ENCODE data around the gene MXD1. TPM values are rescaled to one million over a fixed set of nuclear protein-coding genes. Genes with fewer than 3 reads are reported as not detected.

MXD1 gene
- polyA plus RNA-seq, 1 of the 3 experiments (the other 2 are of a cell fraction) = 2.3 TPM

DNA sequence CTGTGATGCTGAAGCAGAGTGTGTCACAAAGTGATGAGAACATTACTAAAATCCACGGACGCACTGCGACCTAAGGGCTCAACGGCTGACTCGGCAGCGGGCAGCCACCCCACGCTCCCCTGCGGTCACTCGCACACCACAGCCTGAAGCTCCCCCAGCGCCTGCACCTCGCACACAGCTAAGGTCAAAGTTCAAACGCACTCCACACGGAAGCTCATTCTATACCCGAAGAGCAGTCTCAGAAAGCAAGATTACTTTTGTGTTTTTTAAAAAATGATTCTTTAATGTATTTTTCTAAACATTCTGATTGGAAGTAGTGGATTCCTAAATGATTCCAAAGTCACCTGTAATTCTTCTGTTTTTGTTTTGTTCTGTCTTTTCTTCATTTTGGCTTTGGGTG, 24.8 kb downstream of the MXD1 start (continued):
- TF ChIP-seq, protein P1, sequence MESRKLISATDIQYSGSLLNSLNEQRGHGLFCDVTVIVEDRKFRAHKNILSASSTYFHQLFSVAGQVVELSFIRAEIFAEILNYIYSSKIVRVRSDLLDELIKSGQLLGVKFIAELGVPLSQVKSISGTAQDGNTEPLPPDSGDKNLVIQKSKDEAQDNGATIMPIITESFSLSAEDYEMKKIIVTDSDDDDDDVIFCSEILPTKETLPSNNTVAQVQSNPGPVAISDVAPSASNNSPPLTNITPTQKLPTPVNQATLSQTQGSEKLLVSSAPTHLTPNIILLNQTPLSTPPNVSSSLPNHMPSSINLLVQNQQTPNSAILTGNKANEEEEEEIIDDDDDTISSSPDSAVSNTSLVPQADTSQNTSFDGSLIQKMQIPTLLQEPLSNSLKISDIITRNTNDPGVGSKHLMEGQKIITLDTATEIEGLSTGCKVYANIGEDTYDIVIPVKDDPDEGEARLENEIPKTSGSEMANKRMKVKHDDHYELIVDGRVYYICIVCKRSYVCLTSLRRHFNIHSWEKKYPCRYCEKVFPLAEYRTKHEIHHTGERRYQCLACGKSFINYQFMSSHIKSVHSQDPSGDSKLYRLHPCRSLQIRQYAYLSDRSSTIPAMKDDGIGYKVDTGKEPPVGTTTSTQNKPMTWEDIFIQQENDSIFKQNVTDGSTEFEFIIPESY (IDR thresholded peaks at IDR 0.05; ENCODE audit: borderline replicate concordance, low read depth) = no peak
- no peak for TF ChIP-seq TEAD4 (IDR thresholded peaks at IDR 0.05; ENCODE audit: borderline replicate concordance, insufficient read depth)
- TF ChIP-seq GABPA (IDR thresholded peaks at IDR 0.05; ENCODE audit: low read depth) = no peak
- no peak for TF ChIP-seq POLR2AphosphoS5 (IDR thresholded peaks at IDR 0.05; ENCODE audit: low read depth, low read length)
- TF ChIP-seq ELF1 (IDR thresholded peaks at IDR 0.05) = no peak
- TF ChIP-seq, protein P2, sequence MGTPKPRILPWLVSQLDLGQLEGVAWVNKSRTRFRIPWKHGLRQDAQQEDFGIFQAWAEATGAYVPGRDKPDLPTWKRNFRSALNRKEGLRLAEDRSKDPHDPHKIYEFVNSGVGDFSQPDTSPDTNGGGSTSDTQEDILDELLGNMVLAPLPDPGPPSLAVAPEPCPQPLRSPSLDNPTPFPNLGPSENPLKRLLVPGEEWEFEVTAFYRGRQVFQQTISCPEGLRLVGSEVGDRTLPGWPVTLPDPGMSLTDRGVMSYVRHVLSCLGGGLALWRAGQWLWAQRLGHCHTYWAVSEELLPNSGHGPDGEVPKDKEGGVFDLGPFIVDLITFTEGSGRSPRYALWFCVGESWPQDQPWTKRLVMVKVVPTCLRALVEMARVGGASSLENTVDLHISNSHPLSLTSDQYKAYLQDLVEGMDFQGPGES (IDR thresholded peaks at IDR 0.05; ENCODE audit: low read depth, low read length) = no peak
- TF ChIP-seq FOXJ3 (CRISPR knock-in tag; IDR thresholded peaks at IDR 0.05) = no peak
- no peak for TF ChIP-seq TAF1 (IDR thresholded peaks at IDR 0.05; ENCODE audit: borderline replicate concordance, low read depth, low read length)
- TF ChIP-seq GATA2 (CRISPR knock-in tag; IDR thresholded peaks at IDR 0.05) = no peak
- no peak for TF ChIP-seq FOXM1 (IDR thresholded peaks at IDR 0.05; ENCODE audit: low read depth)
- TF ChIP-seq MXI1 (IDR thresholded peaks at IDR 0.05; ENCODE audit: low read depth, low read length) = no peak
- TF ChIP-seq, protein P3, sequence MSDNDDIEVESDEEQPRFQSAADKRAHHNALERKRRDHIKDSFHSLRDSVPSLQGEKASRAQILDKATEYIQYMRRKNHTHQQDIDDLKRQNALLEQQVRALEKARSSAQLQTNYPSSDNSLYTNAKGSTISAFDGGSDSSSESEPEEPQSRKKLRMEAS (IDR thresholded peaks at IDR 0.05; ENCODE audit: low read depth) = no peak
- TF ChIP-seq SIN3A (IDR thresholded peaks at IDR 0.05; ENCODE audit: borderline replicate concordance, low read depth, low read length) = no peak
- TF ChIP-seq FOSL2 (IDR thresholded peaks at IDR 0.05; ENCODE audit: borderline replicate concordance, low read depth) = no peak

DNA sequence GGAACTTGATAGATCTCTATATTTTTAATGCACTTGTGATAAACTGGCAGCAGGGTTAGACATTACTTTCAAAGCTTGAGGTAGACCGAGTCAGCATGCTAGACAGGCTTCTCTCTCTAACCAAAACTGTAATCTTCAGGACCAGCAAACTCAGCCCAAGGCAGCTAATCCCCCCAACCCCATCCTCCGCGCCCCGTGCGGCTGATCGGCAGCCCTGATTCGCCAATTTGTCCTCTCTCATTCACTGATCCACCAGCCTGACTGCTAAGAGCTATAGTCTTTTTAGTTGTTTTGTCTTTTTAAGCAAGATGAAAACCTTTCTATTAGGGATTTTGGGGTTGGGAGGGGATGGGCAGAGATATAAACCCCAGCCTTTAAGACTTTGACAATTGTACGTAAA, 25.8 kb downstream of the MXD1 start:
- H3K4me1 ChIP-seq (ENCODE audit: control insufficient read depth in 1 of 2, insufficient read depth in 2 of 2, low read depth in 1 of 2, low read length in 1 of 2) = peaks cover 0 to 5% of the 10 kb centered on the region in 2 experiments; a peak in 1 of 4 replicates
- no peak for DNase-seq
- H3K27me3 ChIP-seq (ENCODE audit: insufficient read depth) = no peaks in the 10 kb centered on the region
- TF ChIP-seq RXRA (IDR thresholded peaks at IDR 0.05; ENCODE audit: borderline replicate concordance, low read depth) (no peak), TCF12 (IDR thresholded peaks at IDR 0.05) (no peak), MXI1 (IDR thresholded peaks at IDR 0.05; ENCODE audit: low read depth, low read length) (no peak)
- TF ChIP-seq, protein P4, sequence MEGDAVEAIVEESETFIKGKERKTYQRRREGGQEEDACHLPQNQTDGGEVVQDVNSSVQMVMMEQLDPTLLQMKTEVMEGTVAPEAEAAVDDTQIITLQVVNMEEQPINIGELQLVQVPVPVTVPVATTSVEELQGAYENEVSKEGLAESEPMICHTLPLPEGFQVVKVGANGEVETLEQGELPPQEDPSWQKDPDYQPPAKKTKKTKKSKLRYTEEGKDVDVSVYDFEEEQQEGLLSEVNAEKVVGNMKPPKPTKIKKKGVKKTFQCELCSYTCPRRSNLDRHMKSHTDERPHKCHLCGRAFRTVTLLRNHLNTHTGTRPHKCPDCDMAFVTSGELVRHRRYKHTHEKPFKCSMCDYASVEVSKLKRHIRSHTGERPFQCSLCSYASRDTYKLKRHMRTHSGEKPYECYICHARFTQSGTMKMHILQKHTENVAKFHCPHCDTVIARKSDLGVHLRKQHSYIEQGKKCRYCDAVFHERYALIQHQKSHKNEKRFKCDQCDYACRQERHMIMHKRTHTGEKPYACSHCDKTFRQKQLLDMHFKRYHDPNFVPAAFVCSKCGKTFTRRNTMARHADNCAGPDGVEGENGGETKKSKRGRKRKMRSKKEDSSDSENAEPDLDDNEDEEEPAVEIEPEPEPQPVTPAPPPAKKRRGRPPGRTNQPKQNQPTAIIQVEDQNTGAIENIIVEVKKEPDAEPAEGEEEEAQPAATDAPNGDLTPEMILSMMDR (IDR thresholded peaks at IDR 0.05) = no peak
- TF ChIP-seq, protein P5, sequence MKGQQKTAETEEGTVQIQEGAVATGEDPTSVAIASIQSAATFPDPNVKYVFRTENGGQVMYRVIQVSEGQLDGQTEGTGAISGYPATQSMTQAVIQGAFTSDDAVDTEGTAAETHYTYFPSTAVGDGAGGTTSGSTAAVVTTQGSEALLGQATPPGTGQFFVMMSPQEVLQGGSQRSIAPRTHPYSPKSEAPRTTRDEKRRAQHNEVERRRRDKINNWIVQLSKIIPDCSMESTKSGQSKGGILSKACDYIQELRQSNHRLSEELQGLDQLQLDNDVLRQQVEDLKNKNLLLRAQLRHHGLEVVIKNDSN (IDR thresholded peaks at IDR 0.05; ENCODE audit: borderline replicate concordance, low read depth) = no peak
- no peak overlapping the region for H3K27ac ChIP-seq (ENCODE audit: low read depth in 2 of 2, low read length in 1 of 2)
- H2AFZ ChIP-seq (ENCODE audit: low read depth) = no peak overlapping the region
- 96% methylated on average over 8 of the region's 8 CpGs for WGBS (ENCODE audit: low lambda C conversion rate)
- no peak overlapping the region for H3K4me3 ChIP-seq (ENCODE audit: low read depth in 2 of 2, low read length in 1 of 2)
- peaks cover 31 to 36% of the 10 kb centered on the region in 2 experiments for H3K36me3 ChIP-seq (replicated peaks in 1 of 2; ENCODE audit: control insufficient read depth in 1 of 2, insufficient read depth in 2 of 2, low read length in 1 of 2)
- H3K9me3 ChIP-seq = no peaks in the 10 kb centered on the region
- H3K9me2 ChIP-seq = no peaks in the 10 kb centered on the region
- H3K4me2 ChIP-seq = no peak overlapping the region
- H3K9ac ChIP-seq = no peak overlapping the region
- ChIA-PET POLR2A (no interaction called here), CTCF (interaction anchor here (1.1 to 1.2 kb wide), 2 partner anchors 12 to 14 kb away, joined by 3 read pairs; no protein-coding TSS in a partner anchor)
- H3K79me2 ChIP-seq (ENCODE audit: insufficient read depth) = no peaks in the 10 kb centered on the region
- no peaks in the 10 kb centered on the region for H4K20me1 ChIP-seq (ENCODE audit: insufficient read depth)
- H3F3A ChIP-seq (replicated peaks; ENCODE audit: insufficient read depth) = no peaks in the 10 kb centered on the region
